Neuronal stem cell (in vitro differentiated cells): ENCODE data around the gene ABHD5.

Experiments used
- DNase-seq: peaks from one replicate; pipeline ENCODE4 v3.0.0-alpha.2; 2013; ENCODE audit warnings: low spot score
- H2AFZ ChIP-seq: one replicate; pipeline ENCODE4 v1.6.1; 2013; ENCODE audit warnings: mild to moderate bottlenecking, low read length, inconsistent platforms
- H2AK5ac ChIP-seq: 2 replicates; pipeline ENCODE4 v1.6.1; 2013; ENCODE audit warnings: low read depth, mild to moderate bottlenecking, inconsistent platforms, low read length, moderate library complexity, mixed read lengths
- H2BK120ac ChIP-seq: 2 replicates; pipeline ENCODE4 v1.6.1; 2013; ENCODE audit warnings: low read depth, mild to moderate bottlenecking, inconsistent platforms, low read length, moderate library complexity, mixed read lengths
- H2BK12ac ChIP-seq: one replicate; pipeline ENCODE4 v1.6.1; 2013; ENCODE audit warnings: low read length, inconsistent platforms
- H2BK15ac ChIP-seq: 2 replicates; pipeline ENCODE4 v1.6.1; 2013; ENCODE audit warnings: mild to moderate bottlenecking, low read length, inconsistent platforms, mixed read lengths
- H2BK5ac ChIP-seq: one replicate; pipeline ENCODE4 v1.6.1; 2013; ENCODE audit warnings: inconsistent platforms, mild to moderate bottlenecking, low read length, moderate library complexity
- H3K14ac ChIP-seq: one replicate; pipeline ENCODE4 v1.6.1; 2013; ENCODE audit warnings: low read length, inconsistent platforms
- H3K18ac ChIP-seq: 2 replicates; pipeline ENCODE4 v1.6.1; 2013; ENCODE audit warnings: low read length, inconsistent platforms
- H3K23ac ChIP-seq: 2 replicates; pipeline ENCODE4 v1.6.1; 2013; ENCODE audit warnings: low read depth, mild to moderate bottlenecking, mixed read lengths, low read length, inconsistent platforms; ENCODE audit not compliant: poor library complexity
- H3K27ac ChIP-seq: replicated peaks from 3 replicates; pipeline ENCODE4 v1.5.1; 2013; ENCODE audit warnings: low read length, inconsistent platforms
- H3K27me3 ChIP-seq, 3 experiments: 2 replicates each; pipeline ENCODE4 v1.6.1; 2013; ENCODE audit warnings: low read length in 3 of 3, mild to moderate bottlenecking in 2 of 3, inconsistent platforms in 1 of 3, low read depth in 1 of 3, mixed read lengths in 1 of 3, moderate library complexity in 1 of 3; ENCODE audit not compliant: control insufficient read depth in 3 of 3, insufficient read depth in 3 of 3
- H3K36me3 ChIP-seq, 2 donors: replicated peaks in 1 of 2; 2 replicates each; pipeline ENCODE4 v1.6.1; 2013; ENCODE audit warnings: low read length in 2 of 2; ENCODE audit not compliant: control insufficient read depth in 2 of 2, insufficient read depth in 2 of 2
- H3K4ac ChIP-seq: 2 replicates; pipeline ENCODE4 v1.6.1; 2013; ENCODE audit warnings: inconsistent platforms, mild to moderate bottlenecking, low read length, moderate library complexity
- H3K4me1 ChIP-seq, 2 donors: 1 replicate in 1 of 2; 2 replicates in 1 of 2; pipeline ENCODE4 v1.6.1; 2013; ENCODE audit warnings: low read length in 2 of 2, low read depth in 1 of 2; ENCODE audit not compliant: control insufficient read depth in 2 of 2, insufficient read depth in 1 of 2
- H3K4me2 ChIP-seq: one replicate; pipeline ENCODE4 v1.6.1; 2013; ENCODE audit warnings: mild to moderate bottlenecking, low read length, inconsistent platforms; ENCODE audit not compliant: insufficient read depth, poor library complexity, severe bottlenecking
- H3K4me3 ChIP-seq, 2 donors: 2 replicates each; pipeline ENCODE4 v1.5.1; 2013; ENCODE audit warnings: low read length in 2 of 2, mild to moderate bottlenecking in 2 of 2, inconsistent platforms in 1 of 2, moderate library complexity in 1 of 2
- H3K79me1 ChIP-seq: one replicate; pipeline ENCODE4 v1.6.1; 2013; ENCODE audit warnings: low read depth, mild to moderate bottlenecking, inconsistent platforms, low read length, moderate library complexity
- H3K9ac ChIP-seq: one replicate; pipeline ENCODE4 v1.6.1; 2013; ENCODE audit warnings: mild to moderate bottlenecking, low read depth, low read length, inconsistent platforms; ENCODE audit not compliant: poor library complexity
- H3K9me3 ChIP-seq, 2 donors: replicated peaks in 1 of 2; 2 replicates each; pipeline versions ENCODE3 to v1.6.1; 2013; ENCODE audit warnings: low read length in 2 of 2, mild to moderate bottlenecking in 2 of 2, inconsistent platforms in 1 of 2, low read depth in 1 of 2, mixed read lengths in 1 of 2, moderate library complexity in 1 of 2; ENCODE audit not compliant: control insufficient read depth in 2 of 2, insufficient read depth in 1 of 2
- H4K8ac ChIP-seq: one replicate; pipeline ENCODE4 v1.6.1; 2013; ENCODE audit warnings: low read depth, mild to moderate bottlenecking, inconsistent platforms, low read length, moderate library complexity
- H4K91ac ChIP-seq: one replicate; pipeline ENCODE4 v1.6.1; 2013; ENCODE audit warnings: low read length, low read depth, mild to moderate bottlenecking, inconsistent platforms; ENCODE audit not compliant: poor library complexity
- WGBS, 2 donors: extraction: QIAGEN DNeasy Blood & Tissue Kit; methylation state at CpG; one replicate each; pipeline ENCODE4 v1.1.7; 2013; ENCODE audit warnings: missing lambda C conversion rate in 2 of 2, mixed read lengths in 1 of 2; ENCODE audit not compliant: insufficient read length in 2 of 2, insufficient replicate concordance in 1 of 2; ENCODE audit errors: extremely low coverage in 2 of 2; 5-methylcytosine and 5-hydroxymethylcytosine counted together

Gene ABHD5

DNA sequence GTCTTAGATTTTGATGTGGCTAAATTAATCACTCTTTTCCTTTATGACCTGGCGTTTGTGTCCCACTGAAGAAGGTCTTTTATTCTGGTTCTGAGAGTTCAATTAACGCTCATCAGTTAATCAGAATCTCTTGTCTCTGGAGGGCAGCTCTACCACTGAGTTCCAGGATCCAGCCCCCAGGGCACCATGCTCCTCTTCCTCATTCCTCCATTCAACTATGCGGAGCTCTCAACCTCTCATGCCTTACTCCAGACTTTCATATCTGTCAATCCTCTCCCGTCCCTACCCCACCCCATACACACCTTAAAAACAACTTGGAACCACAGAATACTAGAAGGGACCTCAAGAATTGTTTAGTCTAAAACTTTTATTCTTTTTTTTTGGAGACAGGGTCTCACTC is 4.8 kb upstream of the ABHD5 start:
- WGBS, 2 donors, result 100% methylated on average over 1 of the region's 4 CpGs
- Histone ChIP-seq H2BK12ac (no peak overlapping the region), H2BK15ac (no peak overlapping the region), H3K36me3 (peaks cover 0 to 4% of the 10 kb centered on the region in 2 donors), H4K8ac (no peak overlapping the region), H3K79me1 (no peaks in the 10 kb centered on the region), H2AK5ac (no peak overlapping the region), H3K4me1 (peaks cover 0 to 3% of the 10 kb centered on the region in 2 donors), H3K9me3 (no peaks in the 10 kb centered on the region), H2BK120ac (no peak overlapping the region), H2BK5ac (no peak overlapping the region), H2AFZ (no peak overlapping the region), H4K91ac (no peak overlapping the region), H3K4ac (no peak overlapping the region), H3K23ac (no peak overlapping the region), H3K4me3 (no peak overlapping the region), H3K27ac (no peak overlapping the region), H3K4me2 (no peak overlapping the region), H3K27me3 (no peaks in the 10 kb centered on the region), H3K18ac (no peak overlapping the region), H3K9ac (no peak overlapping the region), H3K14ac (no peak overlapping the region)
- DNase-seq, result no peak

GRCh38 chr3:43686333-43686699 is 4.4 kb upstream of the ABHD5 start:
- H2BK120ac ChIP-seq, result no peak overlapping the region
- H3K4me2 ChIP-seq, result no peak overlapping the region
- no peak overlapping the region for H2AFZ ChIP-seq
- no peaks in the 10 kb centered on the region for H3K27me3 ChIP-seq
- no peaks in the 10 kb centered on the region for H3K9me3 ChIP-seq
- no peak overlapping the region for H3K27ac ChIP-seq
- DNase-seq, result no peak
- peak overlapping the region; percentile 7 for H4K8ac ChIP-seq
- H2BK5ac ChIP-seq, result no peak overlapping the region
- peaks cover 0 to 4% of the 10 kb centered on the region in 2 donors for H3K36me3 ChIP-seq
- H4K91ac ChIP-seq, result no peak overlapping the region
- no peak overlapping the region for H3K4me3 ChIP-seq
- H3K79me1 ChIP-seq, result no peaks in the 10 kb centered on the region
- H3K18ac ChIP-seq, result no peak overlapping the region
- H3K23ac ChIP-seq, result no peak overlapping the region
- H2BK12ac ChIP-seq, result no peak overlapping the region
- H2AK5ac ChIP-seq, result no peak overlapping the region
- H2BK15ac ChIP-seq, result no peak overlapping the region
- no peak overlapping the region for H3K9ac ChIP-seq
- no peak overlapping the region for H3K14ac ChIP-seq
- H3K4me1 ChIP-seq, result peaks cover 0 to 3% of the 10 kb centered on the region in 2 donors
- no CpG with 5 or more reads among the region's 4 CpGs for WGBS, 2 donors
- no peak overlapping the region for H3K4ac ChIP-seq

GRCh38 chr3:43686700-43687498 is 3.8 kb upstream of the ABHD5 start:
- no peaks in the 10 kb centered on the region for H3K79me1 ChIP-seq
- no peak overlapping the region for H3K14ac ChIP-seq
- DNase-seq, result no peak
- H4K8ac ChIP-seq, result no peak overlapping the region
- H3K23ac ChIP-seq, result no peak overlapping the region
- H2BK12ac ChIP-seq, result no peak overlapping the region
- no peak overlapping the region for H3K9ac ChIP-seq
- H2BK120ac ChIP-seq, result no peak overlapping the region
- no peak overlapping the region for H3K4me3 ChIP-seq
- no peak overlapping the region for H4K91ac ChIP-seq
- H3K4ac ChIP-seq, result no peak overlapping the region
- no peak overlapping the region for H3K27ac ChIP-seq
- no peak overlapping the region for H2BK15ac ChIP-seq
- no peak overlapping the region for H2AFZ ChIP-seq
- H3K36me3 ChIP-seq, result peaks cover 0 to 4% of the 10 kb centered on the region in 2 donors
- H3K4me2 ChIP-seq, result no peak overlapping the region
- H2AK5ac ChIP-seq, result no peak overlapping the region
- H3K27me3 ChIP-seq, result no peaks in the 10 kb centered on the region
- WGBS, 2 donors, result no CpG with 5 or more reads among the region's 2 CpGs
- H3K18ac ChIP-seq, result no peak overlapping the region
- no peak overlapping the region for H2BK5ac ChIP-seq
- no peaks in the 10 kb centered on the region for H3K9me3 ChIP-seq
- H3K4me1 ChIP-seq, result peaks cover 0 to 3% of the 10 kb centered on the region in 2 donors

GRCh38 chr3:43687499-43687811 is 3.3 kb upstream of the ABHD5 start:
- WGBS, 2 donors, result no CpG with 5 or more reads among the region's 1 CpG

More at GRCh38 chr3:43687499-43687811, 3.3 kb upstream of the ABHD5 start:
- Histone ChIP-seq H3K4me1 (peaks cover 0 to 3% of the 10 kb centered on the region in 2 donors), H4K8ac (no peak overlapping the region), H2BK5ac (no peak overlapping the region), H3K9me3 (no peaks in the 10 kb centered on the region), H2AK5ac (no peak overlapping the region), H2BK15ac (no peak overlapping the region), H3K4ac (no peak overlapping the region), H3K23ac (no peak overlapping the region), H3K14ac (no peak overlapping the region), H2BK12ac (no peak overlapping the region), H3K27me3 (no peaks in the 10 kb centered on the region), H2BK120ac (no peak overlapping the region), H3K79me1 (no peaks in the 10 kb centered on the region), H3K27ac (no peak overlapping the region), H3K18ac (no peak overlapping the region), H4K91ac (no peak overlapping the region), H3K36me3 (peaks cover 0 to 4% of the 10 kb centered on the region in 2 donors), H3K9ac (no peak overlapping the region), H3K4me2 (no peak overlapping the region), H2AFZ (no peak overlapping the region), H3K4me3 (no peak overlapping the region)
- DNase-seq, result no peak
